ENCODE results near the gene SPRTN. TPM values are rescaled to one million over a fixed set of nuclear protein-coding genes. Genes with fewer than 3 reads are reported as not detected.

Gene SPRTN
- total RNA-seq, 3 donors from 2014 or later, result 13.8 to 23.6 (median 15.2) TPM

DNA sequence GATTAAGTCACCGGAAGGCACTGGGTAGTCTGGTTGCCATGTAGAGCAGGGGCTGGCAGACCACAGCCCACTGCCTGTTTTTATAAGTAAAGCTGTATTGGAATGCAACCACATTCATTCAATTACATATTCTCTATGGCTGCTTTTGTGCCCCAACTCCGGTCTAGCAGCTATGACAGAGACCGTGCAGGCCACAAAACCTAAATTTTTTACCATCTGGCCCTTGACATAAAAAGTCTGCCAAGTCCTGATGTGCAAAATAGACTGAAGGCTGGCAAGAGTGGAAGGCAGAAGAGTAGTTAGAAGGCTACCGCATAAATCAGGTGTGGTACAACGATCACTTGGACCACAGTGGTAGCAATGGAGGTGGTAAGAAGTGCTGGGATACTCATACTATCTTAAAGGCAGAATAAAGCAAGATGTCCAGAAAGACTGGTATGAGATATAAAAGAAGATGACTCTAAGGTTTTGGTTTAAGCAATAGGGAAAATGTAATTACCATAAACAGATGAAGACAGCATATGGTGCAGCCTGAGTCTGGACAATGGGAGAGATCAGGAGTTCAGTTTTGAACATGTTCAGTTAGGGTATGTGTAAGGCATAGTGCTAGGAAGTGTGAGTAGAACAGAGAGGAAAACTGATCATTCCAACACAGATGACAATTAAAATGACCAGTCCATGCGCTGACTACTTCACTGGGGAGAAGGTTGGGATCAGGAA is 46.8 kb downstream of the SPRTN start:
- intact Hi-C loops (cut with DNase I; ENCODE audit: low total_unique reads), result no loop called here
- no peak for DNase-seq (ENCODE audit: low spot score in 2 of 2)
- Histone ChIP-seq H3K27ac (no peak overlapping the region), H3K9me3 (no peaks in the 10 kb centered on the region), H3K4me3 (no peak overlapping the region), H3K36me3 (no peaks in the 10 kb centered on the region), H3K4me1 (no peaks in the 10 kb centered on the region), H3K27me3 (no peaks in the 10 kb centered on the region)
- TF ChIP-seq, protein P1, sequence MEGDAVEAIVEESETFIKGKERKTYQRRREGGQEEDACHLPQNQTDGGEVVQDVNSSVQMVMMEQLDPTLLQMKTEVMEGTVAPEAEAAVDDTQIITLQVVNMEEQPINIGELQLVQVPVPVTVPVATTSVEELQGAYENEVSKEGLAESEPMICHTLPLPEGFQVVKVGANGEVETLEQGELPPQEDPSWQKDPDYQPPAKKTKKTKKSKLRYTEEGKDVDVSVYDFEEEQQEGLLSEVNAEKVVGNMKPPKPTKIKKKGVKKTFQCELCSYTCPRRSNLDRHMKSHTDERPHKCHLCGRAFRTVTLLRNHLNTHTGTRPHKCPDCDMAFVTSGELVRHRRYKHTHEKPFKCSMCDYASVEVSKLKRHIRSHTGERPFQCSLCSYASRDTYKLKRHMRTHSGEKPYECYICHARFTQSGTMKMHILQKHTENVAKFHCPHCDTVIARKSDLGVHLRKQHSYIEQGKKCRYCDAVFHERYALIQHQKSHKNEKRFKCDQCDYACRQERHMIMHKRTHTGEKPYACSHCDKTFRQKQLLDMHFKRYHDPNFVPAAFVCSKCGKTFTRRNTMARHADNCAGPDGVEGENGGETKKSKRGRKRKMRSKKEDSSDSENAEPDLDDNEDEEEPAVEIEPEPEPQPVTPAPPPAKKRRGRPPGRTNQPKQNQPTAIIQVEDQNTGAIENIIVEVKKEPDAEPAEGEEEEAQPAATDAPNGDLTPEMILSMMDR (IDR thresholded peaks at IDR 0.05), result no peak

DNA sequence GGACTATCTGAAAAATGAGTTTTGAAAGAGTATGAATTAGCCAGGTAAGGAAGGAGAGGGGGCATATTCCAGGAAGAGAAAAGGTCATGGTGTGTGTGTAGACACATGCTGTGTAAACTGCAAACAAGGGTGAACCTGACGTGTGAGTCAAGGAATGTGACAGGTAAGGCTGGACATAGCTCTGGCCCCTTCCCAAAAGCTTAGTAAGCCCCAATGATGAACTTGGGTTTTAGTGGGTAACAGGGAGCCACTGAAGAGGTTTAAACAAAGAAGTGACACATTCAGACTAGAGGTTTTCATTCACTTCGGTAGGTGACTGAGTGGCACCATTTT is 47.3 kb downstream of the SPRTN start:
- DNase-seq (ENCODE audit: low spot score in 2 of 2), result no peak
- Histone ChIP-seq H3K4me1 (no peaks in the 10 kb centered on the region), H3K36me3 (no peaks in the 10 kb centered on the region), H3K9me3 (no peaks in the 10 kb centered on the region), H3K27ac (no peak overlapping the region), H3K4me3 (no peak overlapping the region), H3K27me3 (no peaks in the 10 kb centered on the region)
- TF ChIP-seq POLR2A (IDR thresholded peaks at IDR 0.05) (no peak), POLR2AphosphoS5 (IDR thresholded peaks at IDR 0.05) (no peak)
- TF ChIP-seq, protein P1 (IDR thresholded peaks at IDR 0.05), result no peak
- intact Hi-C loops (cut with DNase I; ENCODE audit: low total_unique reads), result no loop called here

DNA sequence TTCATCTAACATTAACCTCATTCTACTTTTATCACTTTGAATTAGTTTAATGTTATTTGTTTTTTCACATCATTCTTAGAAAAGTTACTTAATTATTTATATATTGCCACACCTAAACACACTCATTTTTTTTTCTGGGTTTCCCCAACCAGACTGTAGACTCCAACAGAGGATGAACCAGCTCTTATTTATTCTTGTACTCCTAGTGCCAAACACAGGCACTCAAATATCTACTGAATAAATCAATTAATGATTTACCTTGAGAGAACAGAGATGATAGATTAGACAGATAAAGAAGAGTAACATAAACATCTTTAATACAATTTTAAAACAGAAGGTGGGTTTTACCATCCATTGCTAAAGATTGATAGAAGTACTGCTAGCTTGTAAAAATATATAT is 48.4 kb downstream of the SPRTN start:
- TF ChIP-seq, protein P1 (IDR thresholded peaks at IDR 0.05), result no peak
- TF ChIP-seq POLR2A (IDR thresholded peaks at IDR 0.05) (no peak), POLR2AphosphoS5 (IDR thresholded peaks at IDR 0.05) (no peak)
- H3K27ac ChIP-seq, result no peak overlapping the region
- DNase-seq (ENCODE audit: low spot score in 2 of 2), result no peak
- no peaks in the 10 kb centered on the region for H3K9me3 ChIP-seq
- H3K4me1 ChIP-seq, result no peaks in the 10 kb centered on the region
- H3K4me3 ChIP-seq, result no peak overlapping the region
- no peaks in the 10 kb centered on the region for H3K36me3 ChIP-seq
- no peaks in the 10 kb centered on the region for H3K27me3 ChIP-seq
- intact Hi-C loops (cut with DNase I; ENCODE audit: low total_unique reads), result no loop called here

DNA sequence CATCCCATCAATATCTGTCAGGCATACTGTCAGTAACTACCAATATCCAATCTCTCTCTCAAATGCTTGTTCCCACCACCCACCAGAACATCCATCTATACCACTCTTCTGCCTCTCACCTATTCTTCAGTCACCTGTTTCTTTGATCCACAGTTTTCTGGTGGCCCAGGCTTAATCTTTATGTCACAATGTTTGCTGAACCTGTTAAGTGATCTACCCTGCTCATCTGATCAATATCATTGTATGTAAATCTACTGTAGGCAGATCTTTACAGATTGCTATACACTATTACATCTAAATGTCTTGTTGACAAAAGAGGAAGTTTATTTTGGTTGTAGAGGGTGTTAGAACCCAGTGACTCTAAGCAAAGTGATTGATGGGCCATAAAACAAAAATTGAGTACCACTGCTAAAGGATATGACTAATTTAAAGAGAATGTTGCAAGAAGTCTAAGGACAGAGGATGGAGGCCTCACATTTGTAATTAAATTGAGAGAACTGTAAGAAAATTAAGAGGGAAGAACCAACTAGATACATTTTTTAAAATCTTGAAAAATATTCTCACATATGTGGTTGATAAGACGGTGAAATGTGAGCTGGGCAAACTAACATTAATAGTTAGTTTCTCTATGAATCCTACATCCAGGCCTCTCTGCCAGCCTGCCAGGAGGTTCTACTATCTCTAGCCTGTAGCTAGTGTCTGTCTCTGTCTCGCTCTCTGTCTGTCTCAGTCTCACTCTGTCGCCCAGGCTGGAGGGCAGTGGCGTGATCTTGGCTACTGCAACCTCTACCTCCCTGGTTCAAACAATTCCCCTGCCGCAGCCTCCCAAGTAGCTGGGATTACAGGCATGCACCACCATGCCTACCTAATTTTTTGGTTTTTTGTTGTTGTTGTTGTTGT is 49.9 kb downstream of the SPRTN start:
- TF ChIP-seq, protein P1 (IDR thresholded peaks at IDR 0.05), result no peak
- TF ChIP-seq POLR2AphosphoS5 (IDR thresholded peaks at IDR 0.05) (no peak), POLR2A (IDR thresholded peaks at IDR 0.05) (no peak)
- Histone ChIP-seq H3K4me3 (no peak overlapping the region), H3K9me3 (no peaks in the 10 kb centered on the region), H3K36me3 (no peaks in the 10 kb centered on the region), H3K27ac (no peak overlapping the region), H3K27me3 (no peaks in the 10 kb centered on the region), H3K4me1 (no peaks in the 10 kb centered on the region)
- intact Hi-C loops (cut with DNase I; ENCODE audit: low total_unique reads), result no loop called here
- no peak for DNase-seq (ENCODE audit: low spot score in 2 of 2)

DNA sequence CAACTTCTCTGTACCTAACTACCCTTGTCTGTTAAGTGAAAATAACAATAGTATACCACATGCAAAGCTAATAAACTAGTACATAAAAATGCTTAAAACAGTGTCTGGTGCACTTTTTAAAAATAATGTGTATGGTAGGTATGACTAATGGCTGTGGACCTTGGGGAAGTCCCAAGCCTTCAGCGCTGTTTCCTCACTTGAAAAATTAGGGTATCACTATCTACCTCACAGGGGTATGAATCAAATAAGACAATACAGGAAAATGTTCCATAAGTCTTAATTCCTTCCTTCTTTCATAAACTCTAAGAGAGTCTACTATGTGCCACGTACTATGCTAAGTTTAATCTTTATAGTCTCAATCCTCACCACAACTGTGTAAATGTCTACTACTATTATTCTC is 52.0 kb downstream of the SPRTN start:
- no peak overlapping the region for H3K27ac ChIP-seq

More for the DNA sequence above, 52.0 kb downstream of the SPRTN start:
- intact Hi-C loops (cut with DNase I; ENCODE audit: low total_unique reads), result no loop called here
- no peaks in the 10 kb centered on the region for H3K27me3 ChIP-seq
- no peak for DNase-seq (ENCODE audit: low spot score in 2 of 2)
- H3K4me1 ChIP-seq, result peaks cover 0 to 4% of the 10 kb centered on the region in 2 donors
- no peak overlapping the region for H3K4me3 ChIP-seq
- TF ChIP-seq POLR2AphosphoS5 (IDR thresholded peaks at IDR 0.05), result no peak
- TF ChIP-seq, protein P1 (IDR thresholded peaks at IDR 0.05), result no peak
- no peak for TF ChIP-seq POLR2A (IDR thresholded peaks at IDR 0.05)
- H3K9me3 ChIP-seq, result no peaks in the 10 kb centered on the region
- H3K36me3 ChIP-seq, result no peaks in the 10 kb centered on the region

Measured in breast epithelium (tissue), 4 donors.